HG03442 (cell line): ENCODE data around the gene INSR.

Experiments
- ATAC-seq: cut with Tn5 transposase; IDR thresholded peaks from one replicate; pipeline ENCODE4 v1.9.1; 2021; ENCODE audit warnings: mild to moderate bottlenecking, moderate library complexity; ENCODE audit not compliant: unreplicated experiment

Gene INSR

GRCh38 chr19:7197760-7198696 is 96.2 kb downstream of the INSR start:
- peak; percentile 81 for ATAC-seq

- ATAC-seq, result peak; percentile 49
These were observed 97.0 kb downstream of the INSR start for GRCh38 chr19:7197119-7197759.

- ATAC-seq, result no peak
These were observed 97.5 kb downstream of the INSR start for GRCh38 chr19:7196763-7197118.

- no peak for ATAC-seq
These were observed 99.2 kb downstream of the INSR start for GRCh38 chr19:7195046-7195445.

GRCh38 chr19:7194566-7194965 is 99.6 kb downstream of the INSR start:
- ATAC-seq, result no peak

- no peak for ATAC-seq
These were observed 102.1 kb downstream of the INSR start for GRCh38 chr19:7191946-7192691.

- no peak for ATAC-seq
These were observed 105.2 kb downstream of the INSR start for GRCh38 chr19:7188698-7189629.

GRCh38 chr19:7187605-7188339 is 106.4 kb downstream of the INSR start:
- ATAC-seq, result no peak

GRCh38 chr19:7182489-7182888 is 111.7 kb downstream of the INSR start:
- no peak for ATAC-seq

GRCh38 chr19:7179917-7180306 is 114.3 kb downstream of the INSR start:
- ATAC-seq, result no peak

GRCh38 chr19:7177926-7178325 is 116.3 kb downstream of the INSR start:
- no peak for ATAC-seq

GRCh38 chr19:7176792-7177191 is 117.4 kb downstream of the INSR start:
- no peak for ATAC-seq

GRCh38 chr19:7172794-7173193 is 121.4 kb downstream of the INSR start:
- ATAC-seq, result no peak

- no peak for ATAC-seq
These were observed 123.2 kb downstream of the INSR start for GRCh38 chr19:7170983-7171382.

GRCh38 chr19:7168941-7169340 is 125.3 kb downstream of the INSR start:
- no peak for ATAC-seq

- no peak for ATAC-seq
These were observed 132.9 kb downstream of the INSR start for GRCh38 chr19:7161292-7161691.

GRCh38 chr19:7159105-7159933 is 134.9 kb downstream of the INSR start:
- no peak for ATAC-seq

- no peak for ATAC-seq
These were observed 141.2 kb downstream of the INSR start for GRCh38 chr19:7153022-7153421.

GRCh38 chr19:7152568-7152967 is 141.6 kb downstream of the INSR start:
- ATAC-seq, result no peak
